IPS-NIHi7 (cell line): ENCODE data around the gene CEACAM3.
"Not testable (repeated sequence)": the region's sequence is repeated elsewhere in the genome, so short reads cannot be mapped to it uniquely, and the experiment has no call there.

Experiments used
- DNase-seq: peaks from one replicate; pipeline ENCODE4 v3.0.0; 2012; ENCODE audit warnings: mixed read lengths; ENCODE audit errors: extremely low spot score

The CEACAM3 gene

DNA sequence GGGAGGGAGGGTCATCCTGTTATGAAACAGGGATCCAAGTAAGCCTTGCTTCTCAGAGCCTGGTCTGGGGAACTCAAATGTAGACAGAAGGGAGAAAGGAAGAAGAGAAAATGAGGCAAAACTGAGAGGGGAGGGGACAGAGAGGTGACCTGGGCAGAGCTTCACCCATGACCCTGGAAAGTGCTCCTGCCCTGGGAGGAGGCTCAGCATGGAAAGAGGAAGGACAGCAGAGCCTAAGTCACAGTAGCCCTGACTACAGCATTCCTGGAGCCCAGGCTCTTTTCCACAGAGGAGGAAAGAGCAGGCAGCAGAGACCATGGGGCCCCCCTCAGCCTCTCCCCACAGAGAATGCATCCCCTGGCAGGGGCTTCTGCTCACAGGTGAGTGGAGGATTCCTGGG lies at the start of gene CEACAM3:
Gene CEACAM3, plus strand, starts transcription at position 226 of the 400 bp plus-strand sequence. Its CDS starts 91 bp downstream, at position 317.
- no peak for DNase-seq

- peak; percentile 56 for DNase-seq
Observed at GRCh38 chr19:41746593-41747227, 49.7 kb upstream of the CEACAM3 start.

- no peak for DNase-seq
Observed at GRCh38 chr19:41748012-41748411, 48.4 kb upstream of the CEACAM3 start.

DNA sequence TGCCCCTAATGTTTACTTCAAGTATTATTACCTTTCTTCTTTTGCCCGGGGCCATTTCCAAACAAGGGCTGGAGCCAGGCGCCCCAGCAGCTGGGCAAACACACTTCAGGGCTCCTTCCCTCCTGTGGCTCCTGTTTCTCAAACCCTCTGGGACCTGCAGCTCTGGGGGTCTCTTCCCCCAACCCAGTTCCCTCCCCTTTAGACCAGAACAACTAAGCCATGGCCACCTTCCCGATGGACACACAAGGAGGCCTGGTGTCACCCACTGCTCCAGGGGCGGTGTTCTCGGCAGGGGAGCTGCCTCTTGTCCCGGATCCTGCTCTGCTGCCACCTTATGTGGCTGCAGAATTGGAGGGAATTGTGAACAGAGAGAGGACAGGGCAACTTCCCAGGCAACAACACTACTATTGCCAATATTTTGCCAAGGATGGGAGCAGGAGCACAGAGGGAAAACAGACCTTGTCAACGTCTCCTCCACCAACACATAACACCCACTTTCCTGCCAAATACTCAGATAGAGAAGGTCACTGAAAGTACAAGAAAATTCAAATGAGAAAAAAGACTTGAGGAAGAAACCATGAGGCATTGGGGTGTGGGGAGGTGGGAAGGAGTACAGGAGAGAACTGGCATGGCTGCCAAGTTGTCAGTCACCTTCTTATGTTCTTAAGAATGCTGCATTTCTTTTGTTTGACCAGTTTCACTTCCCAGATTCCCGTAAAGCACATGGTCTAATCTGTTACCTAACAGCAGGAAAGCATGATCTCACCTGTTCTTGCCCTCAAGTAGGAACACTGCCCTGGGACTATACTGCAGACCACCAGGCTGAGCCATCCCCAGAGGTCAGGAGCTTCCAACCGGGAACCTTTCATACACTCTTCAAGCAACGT lies 45.9 kb upstream of the CEACAM3 start:
- DNase-seq: not testable (repeated sequence)

DNA sequence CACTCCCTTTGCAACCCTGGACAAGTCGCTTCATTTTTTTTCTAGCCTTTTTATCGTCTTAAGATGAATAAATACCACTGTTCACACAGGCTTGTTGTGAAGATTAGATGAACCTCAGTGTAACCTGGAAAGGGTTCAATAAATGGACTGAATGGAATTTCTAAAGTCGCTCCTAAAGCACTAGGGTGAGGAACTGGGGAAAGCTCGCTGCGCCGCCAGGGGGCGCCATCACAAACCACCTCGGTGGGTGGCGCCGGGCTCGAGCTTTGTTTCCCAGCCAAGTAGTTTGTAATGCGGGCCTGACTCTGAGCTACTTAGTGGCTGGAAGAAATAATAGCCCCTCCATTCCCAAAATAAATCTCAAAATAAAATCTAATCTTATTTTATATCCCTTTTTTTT lies 43.2 kb upstream of the CEACAM3 start:
- DNase-seq: peak; percentile 71

DNA sequence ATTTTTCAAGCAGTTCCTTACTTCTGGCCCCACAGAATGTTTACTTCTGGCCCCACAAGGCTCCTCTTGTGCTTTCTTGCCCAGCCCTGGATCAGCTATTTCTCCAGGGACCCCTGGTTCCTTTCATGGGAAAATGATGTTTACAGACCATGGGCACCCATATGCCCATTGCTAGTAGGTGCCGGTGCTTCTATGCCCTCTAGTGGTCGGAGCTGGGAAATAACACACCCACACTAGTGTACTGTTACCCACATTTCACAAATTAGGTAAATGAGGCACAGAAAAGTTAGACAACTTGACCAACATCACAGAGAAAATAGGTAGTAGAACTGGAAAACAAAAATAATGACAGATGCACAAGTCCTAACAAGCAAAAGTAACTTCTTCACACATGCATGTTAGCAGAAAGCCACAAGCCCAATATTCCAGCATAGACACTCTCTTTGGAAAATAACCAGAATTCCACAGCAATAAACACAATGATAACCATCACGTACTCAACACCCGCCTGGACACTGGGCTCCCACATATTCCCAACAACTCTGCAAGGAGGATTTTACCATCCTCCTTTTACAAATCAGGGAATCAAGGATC lies 42.4 kb upstream of the CEACAM3 start:
- DNase-seq: peak; percentile 38

- DNase-seq: peak; percentile 16
Observed at GRCh38 chr19:41755328-41755913, 41.0 kb upstream of the CEACAM3 start, which contains the start of gene CEACAM6. Gene CEACAM6 (plus strand): TSS chr19:41755530. CDS start chr19:41755639, 109 bp downstream.

DNA sequence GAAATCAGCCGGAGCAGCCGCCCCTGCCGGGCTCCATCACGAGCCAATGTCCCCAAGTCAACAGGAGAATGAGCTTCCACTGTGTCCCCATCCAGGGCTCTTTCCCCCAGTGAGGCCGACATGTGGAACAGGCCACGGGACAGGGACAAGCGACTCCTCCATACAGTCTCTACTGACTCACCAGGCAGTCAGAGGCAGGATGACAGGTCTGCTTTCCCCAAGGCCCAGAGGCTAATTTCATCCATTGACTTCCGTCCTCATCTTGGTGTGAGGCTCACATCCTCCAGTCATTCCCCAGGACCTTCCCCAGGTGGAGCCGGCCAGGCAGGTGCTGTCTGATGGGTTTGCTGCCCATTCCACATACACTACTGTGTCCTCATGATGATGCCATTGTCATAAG lies 37.5 kb upstream of the CEACAM3 start:
- no peak for DNase-seq

- no peak for DNase-seq
Observed at GRCh38 chr19:41767115-41767514, 29.3 kb upstream of the CEACAM3 start.

GRCh38 chr19:41768105-41768504 lies 28.3 kb upstream of the CEACAM3 start:
- not testable (repeated sequence) for DNase-seq

DNA sequence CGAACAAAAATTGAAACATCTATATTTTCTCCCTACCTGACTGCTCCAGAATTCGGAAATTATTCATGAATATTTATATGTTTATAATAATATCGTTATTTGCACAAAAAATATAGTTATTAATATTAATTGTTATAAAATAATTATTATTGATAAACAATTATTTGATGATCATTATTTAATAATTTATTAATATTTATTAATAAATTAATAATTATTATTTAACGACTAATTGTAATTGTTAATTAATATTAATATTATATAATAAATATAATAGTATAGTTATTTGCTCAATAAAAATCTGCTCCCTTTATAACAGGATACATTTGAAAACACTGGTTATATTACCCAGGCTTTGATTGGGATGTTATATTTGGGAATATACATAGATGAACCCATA lies 26.8 kb upstream of the CEACAM3 start:
- no peak for DNase-seq

GRCh38 chr19:41771410-41771809 lies 25.0 kb upstream of the CEACAM3 start:
- no peak for DNase-seq

- no peak for DNase-seq
Observed at GRCh38 chr19:41774515-41774980, 21.8 kb upstream of the CEACAM3 start.

DNA sequence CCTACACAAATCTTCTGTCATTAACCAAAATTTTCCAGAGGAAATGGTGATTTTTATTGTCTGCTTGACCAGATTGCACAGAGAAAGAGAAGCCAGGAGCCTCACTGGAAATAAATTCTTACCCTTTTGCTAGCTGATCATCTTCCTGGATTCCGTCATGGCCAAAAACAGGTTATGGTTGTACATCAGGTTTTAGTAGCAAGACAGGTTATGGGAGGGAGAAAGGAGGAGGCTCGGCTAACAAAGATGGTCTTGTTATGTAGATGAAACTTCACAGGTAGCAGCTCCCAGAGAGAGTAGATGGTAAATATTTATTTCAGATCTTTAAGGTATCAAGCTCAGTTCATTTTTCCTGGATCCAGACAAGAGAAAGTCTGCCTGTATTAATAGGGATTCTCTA lies 19.7 kb upstream of the CEACAM3 start:
- no peak for DNase-seq

DNA sequence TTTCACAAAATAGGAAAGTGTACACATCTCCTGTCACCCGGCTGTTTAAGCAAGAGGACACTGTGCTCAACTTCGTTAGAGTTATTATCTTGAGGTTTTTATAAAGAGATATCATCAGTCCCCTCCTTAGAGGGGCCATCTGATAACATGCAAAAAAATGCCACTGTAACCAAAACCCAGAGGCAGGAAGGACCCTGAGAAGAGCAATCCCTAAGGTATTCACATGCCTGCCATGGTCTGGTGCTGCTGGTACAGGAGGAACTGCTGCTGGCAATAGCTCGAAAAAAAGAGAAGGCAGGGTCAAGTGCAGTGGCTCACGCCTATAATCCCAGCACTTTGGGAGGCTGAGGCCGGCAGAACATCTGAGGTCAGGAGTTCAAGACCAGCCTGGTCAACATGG lies 12.8 kb upstream of the CEACAM3 start:
- no peak for DNase-seq

- no peak for DNase-seq
Observed at GRCh38 chr19:41784312-41784711, 12.1 kb upstream of the CEACAM3 start.

GRCh38 chr19:41784743-41785142 lies 11.6 kb upstream of the CEACAM3 start:
- DNase-seq: no peak

DNA sequence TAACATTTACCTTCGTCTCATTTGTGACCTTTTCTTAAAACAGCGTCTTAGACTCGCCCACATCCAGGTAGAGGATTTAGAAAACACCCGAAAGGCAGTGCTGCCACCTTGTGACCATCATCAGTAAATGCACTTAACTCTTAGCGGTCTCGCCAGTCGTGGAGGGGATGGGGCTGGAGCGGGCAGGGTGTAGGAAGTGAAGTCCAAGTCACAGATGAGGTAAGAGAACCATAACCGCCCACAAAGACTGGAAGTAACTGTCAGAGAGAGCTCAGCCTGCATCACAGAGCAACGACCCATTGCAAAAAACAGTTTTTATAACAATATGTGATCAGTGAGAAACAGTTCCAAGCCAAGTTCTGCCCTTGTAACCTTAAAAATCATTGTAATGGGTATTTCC lies 10.7 kb upstream of the CEACAM3 start:
- peak; percentile 90 for DNase-seq

- DNase-seq: no peak
Observed at GRCh38 chr19:41787055-41787454, 9.3 kb upstream of the CEACAM3 start.

DNA sequence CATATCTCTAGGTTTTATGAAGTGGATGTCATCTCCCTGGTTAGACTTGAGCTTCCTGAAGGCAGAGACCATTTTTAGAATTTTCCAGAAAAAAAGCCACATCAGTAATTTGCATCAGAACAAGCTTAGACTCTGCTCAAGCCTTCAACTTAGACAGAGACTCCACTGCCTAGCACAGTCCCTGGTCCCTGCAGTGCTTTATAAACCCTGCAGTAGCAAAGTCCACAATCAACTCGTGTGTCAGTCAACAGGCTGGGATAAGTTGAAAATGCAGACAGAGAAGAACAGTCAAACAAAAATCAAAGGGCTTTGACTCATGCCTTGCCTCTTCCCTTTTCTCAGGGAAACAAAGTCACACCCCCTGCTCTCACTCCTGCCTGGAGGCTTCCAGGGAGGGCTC lies 7.9 kb upstream of the CEACAM3 start:
- not testable (repeated sequence) for DNase-seq

- not testable (repeated sequence) for DNase-seq
Observed at GRCh38 chr19:41789053-41789452, 7.3 kb upstream of the CEACAM3 start.
